GM23338 (cell line): ENCODE results near the gene ZBTB7B. TPM values are rescaled to one million over a fixed set of nuclear protein-coding genes. Genes with fewer than 3 reads are reported as not detected.

Experiments
- ATAC-seq: fragments of 200-7000 bp; cut with Tn5 transposase; 3 replicates; pipeline ENCODE4 v1.9.1; 2020
- DNase-seq: peaks from one replicate; pipeline ENCODE4 v3.0.0-alpha.2; 2015; ENCODE audit warnings: low spot score
- H2AFZ ChIP-seq: fragments of 200-600 bp; sonication (generic); 2 replicates; pipeline ENCODE4 v1.8.0; 2016; ENCODE audit warnings: antibody characterized with exemption, mild to moderate bottlenecking, moderate library complexity
- H3F3A ChIP-seq: fragments of 200-600 bp; sonication (generic); replicated peaks from 2 replicates; pipeline ENCODE4 v1.8.0; 2017; ENCODE audit warnings: antibody characterized with exemption, mixed run types, low read depth
- H3K27ac ChIP-seq: fragments of 200-600 bp; sonication (generic); 2 replicates; pipeline ENCODE4 v1.6.1; 2016; ENCODE audit warnings: low read depth
- H3K27me3 ChIP-seq: fragments of 200-600 bp; sonication (generic); 2 replicates; pipeline ENCODE4 v1.8.0; 2016; ENCODE audit warnings: mild to moderate bottlenecking, mixed run types, moderate library complexity; ENCODE audit not compliant: insufficient read depth
- H3K36me3 ChIP-seq: fragments of 200-600 bp; sonication (generic); 2 replicates; pipeline ENCODE4 v1.8.0; 2016; ENCODE audit warnings: mild to moderate bottlenecking; ENCODE audit not compliant: insufficient read depth
- H3K4me1 ChIP-seq: fragments of 200-600 bp; sonication (generic); 2 replicates; pipeline ENCODE4 v1.8.0; 2016; ENCODE audit warnings: mild to moderate bottlenecking, moderate library complexity; ENCODE audit not compliant: insufficient read depth
- H3K4me2 ChIP-seq: fragments of 200-600 bp; sonication (generic); 2 replicates; pipeline ENCODE4 v1.7.1; 2017; ENCODE audit warnings: mixed run types
- H3K4me3 ChIP-seq: fragments of 200-600 bp; sonication (generic); 2 replicates; pipeline ENCODE4 v1.6.1; 2016; ENCODE audit warnings: mixed run types
- H3K79me2 ChIP-seq: fragments of 200-600 bp; sonication (generic); replicated peaks from 2 replicates; pipeline ENCODE4 v1.8.0; 2017; ENCODE audit warnings: mild to moderate bottlenecking; ENCODE audit not compliant: insufficient read depth
- H3K9me2 ChIP-seq: fragments of 200-600 bp; sonication (generic); 2 replicates; pipeline ENCODE4 v1.8.0; 2017; ENCODE audit not compliant: insufficient read depth
- H4K20me1 ChIP-seq: fragments of 200-600 bp; sonication (generic); replicated peaks from 2 replicates; pipeline ENCODE4 v1.8.0; 2017; ENCODE audit warnings: mild to moderate bottlenecking; ENCODE audit not compliant: insufficient read depth
- H3K27ac Mint-ChIP-seq: 2 replicates; pipeline ENCODE4 v1.8.0; 2020; ENCODE audit warnings: inconsistent platforms, mild to moderate bottlenecking, moderate library complexity, mixed read lengths
- H3K27me3 Mint-ChIP-seq: 3 replicates; pipeline ENCODE4 v1.8.0; 2022; ENCODE audit warnings: low read depth, mild to moderate bottlenecking, moderate library complexity, mixed read lengths, inconsistent platforms; ENCODE audit not compliant: insufficient read depth, poor library complexity
- H3K36me3 Mint-ChIP-seq: 3 replicates; pipeline ENCODE4 v1.8.0; 2021; ENCODE audit warnings: low read depth, mild to moderate bottlenecking, inconsistent platforms, moderate library complexity, mixed read lengths
- H3K4me1 Mint-ChIP-seq: 3 replicates; pipeline ENCODE4 v1.8.0; 2020; ENCODE audit warnings: mild to moderate bottlenecking, inconsistent platforms, mixed read lengths
- H3K4me3 Mint-ChIP-seq: 3 replicates; pipeline ENCODE4 v1.8.0; 2021; ENCODE audit warnings: moderate library complexity, mild to moderate bottlenecking, inconsistent platforms, mixed read lengths
- H3K9me3 Mint-ChIP-seq: 3 replicates; pipeline ENCODE4 v1.8.0; 2020; ENCODE audit warnings: moderate library complexity, mild to moderate bottlenecking, inconsistent platforms, mixed read lengths
- CREB1 ChIP-seq: fragments of 250-450 bp; sonication (Bioruptor Pico); IDR thresholded peaks from 2 replicates; pipeline ENCODE4 v1.5.0; 2020; ENCODE audit warnings: low read depth, mild to moderate bottlenecking, moderate library complexity
- CTCF ChIP-seq, 2 experiments: fragments of 200-600 bp in 1 of 2; sonication (generic) in 1 of 2; conservative IDR thresholded peaks; 2 replicates each; pipeline versions ENCODE4 v1.5.1 to v1.6.1; 2016 to 2017; ENCODE audit warnings: antibody characterized with exemption in 2 of 2, low read depth in 2 of 2, mild to moderate bottlenecking in 2 of 2, moderate library complexity in 1 of 2
- ETS1 ChIP-seq: IDR thresholded peaks from 2 replicates; pipeline ENCODE4 v1.6.1; 2016; ENCODE audit warnings: antibody characterized with exemption
- EZH2 ChIP-seq: fragments of 200-600 bp; sonication (generic); IDR thresholded peaks from one replicate; pipeline ENCODE4 v1.8.0; 2017; ENCODE audit warnings: antibody characterized with exemption, mild to moderate bottlenecking, low read depth; ENCODE audit not compliant: unreplicated experiment
- EZH2phosphoT487 ChIP-seq: fragments of 200-600 bp; sonication (generic); IDR thresholded peaks from one replicate; pipeline ENCODE4 v1.8.1; 2018; ENCODE audit warnings: antibody characterized with exemption; ENCODE audit not compliant: unreplicated experiment
- JUNB ChIP-seq: IDR thresholded peaks from one replicate; pipeline ENCODE4 v1.6.1; 2016; ENCODE audit warnings: antibody characterized with exemption; ENCODE audit not compliant: unreplicated experiment
- NANOG ChIP-seq: IDR thresholded peaks from 2 replicates; pipeline ENCODE4 v1.6.1; 2016; ENCODE audit warnings: antibody characterized with exemption, borderline replicate concordance
- POLR2AphosphoS5 ChIP-seq: IDR thresholded peaks from 2 replicates; pipeline ENCODE4 v1.6.1; 2016; ENCODE audit warnings: antibody characterized with exemption, low read depth
- REST ChIP-seq: IDR thresholded peaks from one replicate; pipeline ENCODE4 v1.6.1; 2018; ENCODE audit warnings: antibody characterized with exemption; ENCODE audit not compliant: unreplicated experiment
- STAT1 ChIP-seq: IDR thresholded peaks from one replicate; pipeline ENCODE4 v1.6.1; 2016; ENCODE audit warnings: antibody characterized with exemption; ENCODE audit not compliant: unreplicated experiment
- ZNF114 ChIP-seq: fragments of 250-450 bp; sonication (Bioruptor Pico); IDR thresholded peaks from 2 replicates; pipeline ENCODE4 v1.5.0; 2020; ENCODE audit warnings: mild to moderate bottlenecking, moderate library complexity
- ZNF331 ChIP-seq: fragments of 250-450 bp; sonication (Bioruptor Pico); IDR thresholded peaks from 2 replicates; pipeline ENCODE4 v1.5.0; 2020; ENCODE audit warnings: low read depth, mild to moderate bottlenecking, moderate library complexity
- ZNF462 ChIP-seq: fragments of 250-450 bp; sonication (Bioruptor Pico); IDR thresholded peaks from 2 replicates; pipeline ENCODE4 v1.5.0; 2020; ENCODE audit warnings: mild to moderate bottlenecking, moderate library complexity
- polyA plus RNA-seq: library from polyadenylated mRNA; unstranded; fragments of >200 nt; fragmentation: Nextera tagmentation; extraction: Ambion mirVana; gene quantifications from 2 replicates; pipeline ENCODE4 v1.2.1, GENCODE V29; 2016
- total RNA-seq: library from RNA; depleted of rRNA; stranded (reverse); fragments of >200 nt; shearing (Covaris generic); gene quantifications from 2 replicates; pipeline ENCODE4 v1.2.3, GENCODE V29; 2014

The ZBTB7B gene
- total and polyA plus RNA-seq, 2 experiments from 2014 or later, result 3.6 to 32.6 TPM

- TF ChIP-seq CTCF (conservative IDR thresholded peaks at IDR 0.05; ENCODE audit: low read depth in 2 of 2) (no peak), ZNF114 (CRISPR knock-in tag) (no peak), CREB1 (CRISPR knock-in tag) (no peak), STAT1 (no peak), ETS1 (no peak), JUNB (no peak), EZH2 (no peak), EZH2phosphoT487 (no peak)
Observed at GRCh38 chr1:155042789-155043188, 40.2 kb downstream of the ZBTB7B start (continued).

- Histone ChIP-seq H3K9me2 (no peaks in the 10 kb centered on the region), H3F3A (0 out of 2 replicates have a peak, but pooled peaks cover 3% of the 10 kb centered on the region), H3K27me3 (no peaks in the 10 kb centered on the region), H3K4me1 (no peaks in the 10 kb centered on the region), H3K4me3 (no peak overlapping the region), H2AFZ (no peak overlapping the region), H4K20me1 (no peaks in the 10 kb centered on the region), H3K79me2 (no peaks in the 10 kb centered on the region), H3K36me3 (no peaks in the 10 kb centered on the region), H3K27ac (no peak overlapping the region), H3K4me2 (no peak overlapping the region)
- DNase-seq, result no peak
- H3K4me3 Mint-ChIP-seq, result no peak overlapping the region; the same call in 2 of the 3 replicates
- TF ChIP-seq ZNF114 (CRISPR knock-in tag) (no peak), STAT1 (no peak), ZNF462 (CRISPR knock-in tag) (no peak), EZH2phosphoT487 (no peak), NANOG (no peak), POLR2AphosphoS5 (no peak), EZH2 (no peak), ZNF331 (CRISPR knock-in tag) (no peak), REST (no peak)
- H3K27me3 Mint-ChIP-seq, result peaks cover 24% of the 10 kb centered on the region
- H3K9me3 Mint-ChIP-seq, result no peaks in the 10 kb centered on the region
- peaks cover 31% of the 10 kb centered on the region for H3K4me1 Mint-ChIP-seq
- no peaks in the 10 kb centered on the region for H3K36me3 Mint-ChIP-seq
- peak; percentile 9; the same call in 2 of the 3 replicates for ATAC-seq
- no peak overlapping the region for H3K27ac Mint-ChIP-seq
Observed at GRCh38 chr1:155043301-155043702, 40.7 kb downstream of the ZBTB7B start.
